ENCODE results near the gene ERO1B.
A peak's percentile ranks its signal among the peaks of the same experiment; 100 is the strongest.

ERO1B gene

DNA sequence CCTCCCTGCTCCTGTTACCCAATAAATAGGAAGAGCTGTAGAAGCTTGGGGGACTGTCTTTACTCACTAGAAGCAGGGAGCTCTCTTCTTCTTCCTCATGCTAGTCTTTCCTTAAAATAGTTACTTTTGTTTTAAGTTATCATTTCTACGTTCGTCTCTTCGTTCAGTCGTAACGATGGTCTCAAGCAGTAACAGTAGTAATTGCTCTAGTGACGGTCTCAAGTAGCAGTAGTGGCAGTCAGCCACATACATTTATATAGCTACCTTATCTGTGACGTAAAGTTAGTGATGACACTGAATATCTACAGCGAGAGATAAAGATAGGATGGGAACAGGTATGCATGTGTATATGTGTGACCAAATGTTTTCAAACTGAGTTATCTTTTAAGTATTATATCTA is 15.4 kb upstream of the ERO1B start:
- no peak for DNase-seq

DNA sequence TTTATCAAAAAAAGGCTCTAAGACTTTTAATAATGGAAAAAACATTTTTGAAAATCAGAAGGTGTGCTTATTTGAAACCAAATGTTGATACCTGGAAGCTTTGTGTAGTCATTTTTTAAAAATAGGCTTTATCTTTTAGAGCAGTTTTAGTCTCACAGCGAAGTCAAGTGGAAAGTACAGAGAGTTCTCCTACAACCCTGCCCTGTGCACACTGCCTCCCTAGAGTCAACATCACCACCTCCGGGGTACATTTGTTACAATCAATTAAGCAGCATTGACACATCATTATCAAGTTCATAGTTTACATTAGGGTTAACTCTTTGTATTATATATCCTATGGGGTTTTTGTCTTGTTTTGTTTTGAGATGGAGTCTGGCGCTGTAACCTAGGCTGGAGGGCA is 10.7 kb upstream of the ERO1B start:
- DNase-seq, result no peak

DNA sequence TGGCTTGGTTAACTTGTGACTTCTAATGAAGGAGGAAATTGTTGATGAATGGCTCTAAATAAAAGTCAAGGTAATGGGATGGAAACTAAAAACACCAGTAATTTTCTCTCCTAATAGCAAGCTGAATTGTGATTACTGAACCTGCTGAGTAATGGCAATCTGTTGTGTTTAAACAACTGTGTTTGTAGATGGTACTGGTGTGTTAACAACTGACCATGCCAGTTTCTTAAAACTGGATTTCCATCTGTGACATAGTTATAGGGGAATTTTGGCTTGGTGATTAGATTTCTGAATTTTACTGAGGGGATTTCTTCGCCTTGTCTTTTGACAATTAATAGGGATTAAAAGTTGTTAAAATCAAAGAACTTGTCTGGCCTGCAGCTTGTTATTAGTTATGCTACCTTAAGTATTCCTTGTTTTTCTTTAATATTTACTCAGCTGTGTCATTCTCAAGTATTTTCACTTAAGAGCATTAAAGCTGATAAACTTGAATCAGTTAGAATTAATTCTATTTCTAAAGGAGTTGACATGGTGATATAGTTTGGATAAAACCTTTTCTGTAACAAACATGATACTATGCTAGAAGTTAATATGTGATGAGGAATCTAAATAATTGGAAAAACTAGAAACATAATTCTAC is 7.9 kb upstream of the ERO1B start:
- DNase-seq, result no peak

DNA sequence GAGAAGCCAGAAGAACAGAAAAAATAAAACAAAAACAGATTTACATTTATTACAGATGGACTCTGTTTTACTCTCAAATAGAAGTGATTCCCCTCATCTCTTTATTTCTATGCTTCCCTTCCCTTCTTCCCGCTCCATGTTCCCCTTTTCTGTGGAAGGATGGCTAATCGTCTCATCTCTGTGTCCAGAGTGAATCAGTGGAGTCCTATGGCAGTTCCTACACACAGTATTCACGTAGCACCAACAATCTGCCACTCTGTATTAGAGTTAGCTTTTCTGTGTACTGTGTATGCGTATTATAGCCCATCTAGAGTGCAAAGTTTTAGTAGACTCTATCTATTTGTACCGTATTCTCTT is 6.8 kb upstream of the ERO1B start:
- no peak for DNase-seq

DNA sequence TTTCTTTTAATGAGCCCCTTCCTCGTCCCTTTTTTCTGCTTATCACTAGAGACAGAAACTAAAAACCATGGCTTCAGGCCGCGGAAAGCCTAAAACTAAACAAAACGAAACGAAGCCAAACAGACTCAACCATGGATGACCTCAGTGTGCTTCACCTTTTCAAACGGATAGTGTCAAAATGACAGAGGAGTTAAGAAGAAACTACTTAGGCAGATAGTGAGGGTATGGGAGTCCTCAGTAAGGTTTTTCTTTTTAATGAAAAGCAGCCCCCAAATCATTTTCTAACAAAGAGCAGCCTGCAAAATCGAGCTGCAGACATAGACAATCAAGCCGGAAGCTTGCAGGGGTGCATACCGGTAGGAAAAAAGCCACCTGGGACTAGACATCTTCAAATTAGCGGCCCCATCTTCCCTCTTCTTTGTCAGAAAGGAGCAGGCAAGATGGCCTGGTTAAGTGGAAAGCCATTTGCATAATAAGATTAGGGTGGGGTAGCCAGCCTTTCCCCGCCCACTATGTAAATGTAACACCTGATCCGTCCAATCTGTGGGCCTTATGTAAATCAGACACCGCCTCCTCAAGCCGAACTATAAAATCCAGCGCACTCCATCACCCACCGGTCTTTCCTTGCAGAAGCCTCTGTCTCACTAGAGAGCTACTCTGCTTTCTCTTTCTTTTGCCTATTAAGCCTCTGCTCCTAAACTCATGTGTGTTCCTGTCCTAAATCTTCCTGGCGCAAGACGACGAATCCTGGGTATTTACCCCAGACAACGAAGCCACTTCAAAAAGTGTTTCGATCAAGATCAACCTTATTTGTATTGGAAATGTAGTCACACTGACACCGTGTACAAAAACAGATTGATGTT is 6.2 kb upstream of the ERO1B start:
- DNase-seq, result no peak

DNA sequence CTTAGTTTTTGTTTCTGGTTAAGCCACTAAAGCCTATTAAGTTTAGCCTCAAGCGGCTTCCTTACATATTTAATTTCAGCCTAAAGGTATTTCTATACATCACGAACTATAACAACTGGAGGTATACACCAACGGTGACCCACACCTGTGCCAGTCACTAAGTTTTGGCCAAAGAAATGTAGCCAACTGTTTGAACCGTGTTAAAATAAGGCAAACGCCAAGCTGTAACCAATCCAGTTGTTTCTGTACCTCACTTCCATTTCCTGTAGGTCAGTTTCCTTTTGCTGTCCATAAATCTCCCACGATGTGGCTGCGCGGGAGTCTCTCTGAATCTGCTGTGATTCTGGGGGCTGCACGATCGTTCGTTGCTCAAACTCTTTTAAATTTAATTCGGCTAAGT is 5.6 kb upstream of the ERO1B start:
- DNase-seq, result no peak

DNA sequence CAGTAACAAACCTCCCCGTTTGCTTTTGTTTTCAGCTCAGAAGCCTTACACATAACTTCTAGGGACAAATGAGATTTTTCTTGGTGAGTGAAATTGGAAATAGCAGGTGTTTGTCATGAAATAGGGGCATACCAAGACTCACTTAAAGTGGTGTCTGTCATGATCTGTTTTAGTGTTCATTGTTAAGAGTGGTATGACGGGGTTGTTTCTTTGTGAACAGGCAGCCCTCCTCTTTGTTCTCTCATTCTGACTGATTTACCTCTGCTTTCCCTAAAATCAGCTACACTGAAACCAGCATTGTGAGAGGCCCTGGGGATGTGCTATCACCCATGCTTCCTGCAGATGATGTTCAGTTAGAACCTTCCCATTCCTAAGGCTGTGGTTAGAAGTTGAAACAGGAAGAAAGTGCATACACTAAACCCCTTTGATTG is 2.5 kb upstream of the ERO1B start:
- DNase-seq, result no peak

DNA sequence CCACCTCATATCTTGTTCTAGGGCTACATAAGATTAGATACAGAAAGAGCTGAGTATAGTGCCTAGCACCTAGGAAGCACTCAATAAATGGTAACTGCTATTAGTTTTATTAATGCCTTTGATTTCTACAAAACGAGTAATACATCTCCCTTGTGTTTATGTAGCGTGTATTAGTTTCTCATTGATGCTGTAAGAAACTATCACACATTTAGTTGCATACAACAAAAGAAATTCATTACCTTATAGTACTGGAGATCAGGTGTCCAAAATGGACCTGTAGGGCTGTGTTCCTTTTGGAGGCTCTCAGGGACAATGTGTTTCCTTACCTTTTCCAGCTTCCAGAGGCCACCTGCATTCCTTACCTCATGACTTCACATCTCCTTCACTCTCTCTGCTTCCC is 961 bp upstream of the ERO1B start:
- DNase-seq, result no peak

DNA sequence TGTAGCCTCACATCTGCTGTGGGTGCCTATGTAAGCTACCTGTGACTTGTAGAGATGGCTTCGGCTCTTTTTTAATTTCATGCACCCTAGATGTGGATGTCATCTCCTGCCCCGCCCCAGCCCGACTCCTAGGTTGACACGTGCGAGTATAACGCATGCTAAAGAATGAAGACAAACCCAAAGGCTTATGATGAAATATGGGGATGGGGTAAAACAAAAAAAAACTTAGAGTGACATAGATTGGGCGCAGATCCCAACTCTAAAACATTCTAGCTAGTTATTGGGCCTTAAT is 613 bp upstream of the ERO1B start:
- DNase-seq, result peak; percentile 12

DNA sequence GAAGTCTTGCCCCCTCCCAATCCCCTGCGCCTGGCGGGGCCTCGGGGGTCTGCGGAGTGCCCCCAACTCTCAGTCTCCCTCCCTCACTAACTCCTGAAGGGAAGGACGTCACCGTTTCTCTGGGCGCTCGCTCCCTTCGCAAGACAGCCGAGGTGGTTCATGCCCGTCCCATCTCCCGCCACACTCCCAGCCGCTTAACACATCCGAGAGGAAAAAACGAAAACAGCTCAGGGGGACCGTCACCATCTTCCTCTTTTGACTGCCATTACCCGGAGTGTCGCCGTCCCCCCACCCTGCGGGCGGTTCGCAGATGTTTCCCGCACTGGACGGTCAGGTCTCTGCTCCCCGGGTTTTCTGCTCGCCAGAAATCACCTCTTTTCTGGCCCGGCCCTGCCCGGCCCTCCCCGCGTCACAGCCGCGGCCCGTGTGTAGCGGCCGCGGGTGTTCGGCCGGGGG is 532 bp downstream of the ERO1B start:
- peak; percentile 15 for DNase-seq

DNA sequence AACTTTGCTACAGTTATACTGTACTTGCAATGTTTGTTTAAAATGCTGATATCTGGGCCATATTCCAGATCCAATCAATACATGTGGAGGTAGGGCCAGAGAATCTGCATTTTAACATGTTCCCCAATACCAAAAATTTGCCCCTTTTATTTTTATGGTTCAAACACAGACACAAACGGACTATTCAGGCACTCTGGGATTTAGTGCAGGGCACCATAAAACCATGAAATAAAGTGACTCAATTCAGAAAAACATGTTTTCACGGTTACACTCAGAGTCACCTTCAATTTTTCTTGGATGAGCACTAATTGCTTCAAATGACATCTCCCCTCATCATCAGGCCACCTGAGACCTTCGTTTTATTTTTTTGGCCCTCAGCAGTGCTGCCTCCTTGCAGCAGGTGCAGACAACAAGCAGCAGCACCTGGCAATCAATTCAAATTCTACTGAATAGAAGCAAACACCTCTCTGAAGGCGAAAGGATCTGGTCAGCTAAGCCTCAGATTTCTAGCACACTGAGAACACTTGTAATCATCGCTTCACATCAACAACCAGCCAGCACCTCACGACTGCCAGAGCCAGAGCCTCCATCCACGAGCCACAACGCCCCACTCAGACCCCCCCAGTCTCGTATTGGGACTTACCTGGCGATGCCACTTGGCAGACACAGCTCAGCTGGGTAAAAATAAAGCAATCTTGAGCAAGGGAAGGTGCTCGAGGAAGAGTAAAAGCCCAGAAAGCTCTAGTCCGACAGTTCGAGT is 1.1 kb downstream of the ERO1B start:
- peak; percentile 21 for DNase-seq

DNA sequence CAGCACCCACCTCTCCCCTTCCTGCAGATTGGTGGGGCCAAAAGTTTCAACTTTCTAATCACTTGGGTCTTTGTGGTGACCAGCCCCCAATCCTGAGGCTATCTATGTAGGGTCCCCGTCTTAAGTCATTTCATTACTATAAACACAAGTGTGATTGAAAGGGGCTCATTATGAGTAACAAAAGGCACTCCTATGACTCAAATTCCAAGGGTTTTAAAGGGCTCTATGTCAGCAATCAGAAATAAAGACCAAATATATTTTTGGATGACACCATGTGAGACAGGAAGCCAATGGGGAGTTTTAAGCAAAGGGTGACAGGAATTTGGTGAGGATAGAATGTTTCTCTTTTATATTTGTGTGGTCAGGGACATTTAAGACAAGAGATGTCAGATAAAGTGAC is 6.2 kb downstream of the ERO1B start:
- no peak for DNase-seq

DNA sequence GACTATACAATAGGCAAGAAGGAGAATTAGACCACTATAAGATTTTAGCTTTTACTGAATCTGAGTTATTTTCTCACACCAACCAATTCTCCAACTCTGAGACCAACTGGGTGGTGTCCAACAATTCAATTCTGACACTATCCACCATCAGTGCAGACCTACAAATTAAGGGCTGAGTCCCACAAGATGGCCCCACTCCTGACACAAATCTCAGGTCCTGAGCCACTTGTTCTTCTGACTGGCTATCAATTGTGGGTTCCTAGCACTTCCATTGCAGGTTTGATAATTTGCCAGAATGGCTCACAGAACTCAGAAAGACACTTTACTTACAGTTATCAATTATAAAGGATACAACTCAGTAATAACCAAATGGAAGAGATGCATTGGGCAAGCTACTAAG is 6.7 kb downstream of the ERO1B start:
- no peak for DNase-seq

DNA sequence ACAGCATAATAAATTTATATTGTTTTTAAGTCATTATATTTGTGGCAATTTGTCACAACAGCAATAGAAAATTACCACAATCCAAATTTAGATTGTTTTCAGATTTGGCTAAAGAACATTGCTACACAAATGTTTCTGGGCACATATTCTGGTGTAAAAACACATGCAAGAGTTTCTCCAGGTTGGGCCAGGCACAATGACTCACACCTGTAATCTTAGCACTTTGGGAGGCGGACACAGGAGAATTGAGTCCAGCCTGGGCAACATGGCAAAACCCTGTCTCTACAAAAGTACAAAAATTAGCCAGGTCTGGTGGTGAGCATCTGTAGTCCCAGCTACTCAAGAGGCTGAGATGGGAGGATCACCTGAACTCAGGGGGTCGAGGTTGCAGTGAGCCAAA is 8.4 kb downstream of the ERO1B start:
- no peak for DNase-seq

DNA sequence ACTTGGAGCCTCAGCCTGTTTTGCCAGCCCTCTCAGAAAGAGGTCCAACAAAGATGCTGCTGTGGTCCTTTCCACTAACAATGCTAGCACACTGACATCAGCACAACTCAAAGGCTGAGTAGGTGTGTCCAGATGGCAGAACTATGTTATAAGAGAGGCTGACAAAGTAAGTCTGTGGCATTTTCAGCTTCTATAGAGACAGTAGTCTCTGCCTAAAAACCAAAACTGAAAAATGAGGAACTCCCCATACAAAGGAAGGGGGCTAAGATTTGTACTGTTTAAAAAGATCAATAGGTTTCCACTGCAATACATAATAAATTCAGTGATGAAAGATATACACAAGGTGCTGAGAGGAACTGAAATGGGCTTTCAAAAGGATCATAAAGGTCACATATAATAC is 12.3 kb downstream of the ERO1B start:
- DNase-seq, result no peak

DNA sequence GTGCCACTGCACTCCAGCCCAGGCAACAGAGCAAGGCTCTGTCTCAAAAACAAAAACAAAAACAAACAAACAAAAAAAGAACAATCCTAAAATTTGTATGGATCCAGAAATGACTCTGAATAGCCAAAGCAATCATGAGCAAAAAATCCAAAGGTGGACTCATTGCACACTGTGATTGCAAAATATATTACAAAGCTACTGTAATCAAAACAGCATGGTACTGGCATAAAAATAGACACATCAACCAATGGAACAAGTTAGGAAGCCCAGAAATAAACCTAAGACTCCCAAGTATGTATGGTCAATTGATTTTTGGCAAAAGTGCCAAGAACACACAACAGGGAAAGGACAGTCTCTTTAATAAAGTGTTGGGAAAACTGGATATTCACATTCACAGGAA is 19.9 kb downstream of the ERO1B start:
- no peak for DNase-seq

DNA sequence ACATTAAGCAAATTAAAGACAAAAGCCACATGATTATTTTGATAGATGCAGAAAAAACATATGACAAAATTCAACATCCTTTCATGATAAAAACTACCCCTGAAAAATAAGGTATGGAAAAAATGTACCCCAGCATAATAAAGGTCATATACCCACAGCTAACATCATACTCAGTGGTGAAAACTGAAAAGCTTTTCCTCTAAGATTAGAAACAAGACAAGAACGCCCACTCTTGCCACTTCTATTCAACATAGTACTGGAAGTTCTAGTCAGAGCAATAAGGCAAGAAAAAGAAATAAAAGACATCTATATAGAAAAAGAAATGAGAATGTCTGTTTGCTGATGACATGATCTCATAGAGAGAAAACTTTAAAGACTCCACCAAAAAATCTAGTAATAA is 20.7 kb downstream of the ERO1B start:
- DNase-seq, result no peak

DNA sequence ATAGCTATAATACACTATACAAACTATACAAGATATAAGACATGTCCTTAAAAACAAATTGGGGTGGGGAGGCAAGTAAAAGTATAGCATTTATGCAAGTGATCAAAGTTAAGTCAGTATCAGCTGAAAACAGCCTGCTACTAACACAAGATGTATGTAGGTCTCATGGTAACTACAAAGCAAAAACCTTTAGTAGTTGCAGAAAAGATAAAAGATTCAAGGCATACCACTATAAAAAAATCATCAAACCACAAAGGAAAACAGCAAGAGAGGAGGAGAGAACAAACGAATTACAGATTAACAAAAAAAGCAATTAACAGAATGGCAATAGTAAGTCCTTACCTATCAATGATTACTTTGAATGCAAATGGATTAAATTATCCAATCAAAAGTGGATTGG is 22.7 kb downstream of the ERO1B start:
- no peak for DNase-seq

DNA sequence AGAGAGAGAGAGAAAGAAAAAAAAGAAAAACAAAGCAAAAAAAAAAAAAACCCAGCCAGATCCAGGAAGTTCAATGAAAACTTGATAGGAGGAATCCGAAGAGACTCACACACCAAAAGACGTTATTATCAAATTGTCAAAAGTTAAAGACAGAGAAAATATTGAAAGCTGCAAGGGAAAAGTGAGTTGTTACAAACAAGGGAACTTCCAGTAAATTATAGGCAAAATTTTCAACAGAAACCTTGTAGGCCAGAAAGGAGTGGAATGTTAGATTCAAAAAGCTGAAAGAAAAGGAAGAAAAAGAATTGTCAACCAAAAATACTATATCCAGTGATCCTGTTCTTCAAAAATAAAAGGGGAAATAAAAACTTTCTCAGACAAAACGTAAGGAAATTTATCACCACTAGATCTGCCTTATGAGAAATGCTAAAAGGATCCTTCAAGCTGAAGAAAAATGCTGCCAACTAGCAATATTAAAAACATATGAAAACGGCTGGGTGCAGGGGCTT is 23.6 kb downstream of the ERO1B start:
- DNase-seq, result no peak

DNA sequence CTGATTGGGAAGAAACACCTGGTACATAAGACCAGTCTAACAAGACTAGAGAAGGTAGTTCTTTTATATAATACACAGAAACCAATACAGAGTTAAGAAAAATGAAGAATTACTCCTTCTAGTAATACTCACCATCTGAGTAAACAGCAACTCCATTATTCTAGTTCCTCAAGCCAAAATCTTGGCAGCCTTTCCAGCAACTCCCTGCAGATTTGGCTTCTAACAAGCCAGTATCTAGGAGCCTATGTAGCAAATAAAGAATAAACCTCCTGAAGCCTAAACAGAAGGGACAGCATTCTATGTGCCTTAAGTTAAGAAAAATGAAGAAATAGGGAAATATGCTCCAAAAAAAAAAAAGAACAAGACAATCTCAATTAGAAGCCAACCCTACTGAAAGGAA is 24.5 kb downstream of the ERO1B start:
- DNase-seq, result no peak

DNA sequence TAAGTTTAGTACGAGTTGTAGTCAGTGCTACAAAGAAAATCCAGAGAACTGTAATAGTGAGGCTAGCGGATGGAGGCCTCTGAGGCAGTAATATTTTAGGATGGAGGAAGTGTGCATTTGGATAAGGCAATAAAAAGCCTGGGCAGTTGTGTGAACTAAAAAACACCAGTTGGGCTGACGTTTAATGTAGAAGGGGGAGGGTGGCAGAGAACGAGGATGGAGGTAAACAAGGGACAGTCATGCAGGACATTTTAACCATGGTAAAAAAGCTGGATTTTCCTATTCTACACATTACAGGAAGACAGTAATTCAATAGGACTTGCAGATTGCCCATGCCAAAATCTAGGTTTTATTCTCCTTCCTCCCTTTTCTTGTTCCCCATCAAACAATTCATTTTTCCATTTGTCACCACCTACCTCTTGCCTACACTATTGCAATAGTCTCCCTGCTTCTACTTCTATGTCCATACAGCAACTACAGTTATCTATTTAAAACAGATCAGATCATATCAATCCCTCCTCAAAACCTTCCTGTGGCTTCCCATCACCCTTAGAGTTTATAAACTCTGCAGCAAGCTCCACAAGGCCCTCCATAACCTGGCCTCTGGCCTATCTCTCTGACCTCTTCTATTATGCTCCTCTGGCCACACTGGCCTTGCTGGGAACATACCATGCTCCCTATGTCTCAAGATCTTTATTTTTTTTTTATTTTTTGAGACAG is 27.7 kb downstream of the ERO1B start:
- DNase-seq, result no peak

DNA sequence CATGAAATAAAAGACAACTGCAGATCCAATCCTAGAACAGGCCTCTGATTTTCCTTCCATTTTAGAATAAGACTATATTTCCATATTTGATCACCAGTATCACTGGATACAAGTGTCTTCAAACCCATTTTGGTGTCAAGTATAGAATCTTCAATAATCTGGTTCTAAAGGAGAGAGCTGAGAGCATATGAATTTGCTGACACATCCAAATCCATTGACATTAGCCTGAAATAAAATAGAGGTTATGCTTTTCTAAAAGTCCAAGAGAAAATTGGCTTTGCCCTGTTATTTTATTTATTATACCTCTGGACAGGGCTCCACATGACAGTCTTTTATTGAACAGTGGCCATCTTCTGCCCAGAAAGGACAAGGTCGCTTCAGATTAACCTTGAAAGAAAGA is 28.6 kb downstream of the ERO1B start:
- DNase-seq, result no peak

DNA sequence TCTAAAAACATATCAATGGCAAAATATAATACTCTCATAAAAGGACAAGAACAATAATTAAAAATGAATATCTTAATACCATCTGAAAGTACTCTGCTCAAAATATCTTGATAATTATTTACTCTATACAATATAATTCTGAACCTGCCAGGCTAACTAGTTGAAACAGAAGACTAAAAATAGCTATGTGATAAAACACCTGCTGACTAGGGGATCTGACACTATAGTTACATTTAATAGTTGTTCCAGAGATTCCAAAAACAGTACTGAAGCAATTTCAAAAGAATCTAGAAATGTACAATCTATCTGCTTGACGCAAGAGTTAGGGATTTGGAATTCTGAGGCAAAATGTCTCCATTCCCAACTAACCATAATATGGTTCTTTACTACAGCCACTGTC is 30.2 kb downstream of the ERO1B start:
- DNase-seq, result no peak

Data from activated T-cell treated with anti-CD3 and anti-CD28 coated beads for 4 hours (primary cell).